ENCODE results near the gene PSPH.
"Not testable (repeated sequence)": the region's sequence is repeated elsewhere in the genome, so short reads cannot be mapped to it uniquely, and the experiment has no call there.

Gene PSPH

GRCh38 chr7:56063500-56063881, 12.2 kb upstream of the PSPH start:
- no peak for DNase-seq (ENCODE audit: low read depth, low spot score)

GRCh38 chr7:56062382-56062781, 11.1 kb upstream of the PSPH start:
- DNase-seq (ENCODE audit: low read depth, low spot score) = no peak

- no peak for DNase-seq (ENCODE audit: low read depth, low spot score)
Measured at GRCh38 chr7:56053993-56054392, 2.7 kb upstream of the PSPH start.

GRCh38 chr7:56053379-56053778, 2.1 kb upstream of the PSPH start:
- no peak for DNase-seq (ENCODE audit: low read depth, low spot score)

- no peak for DNase-seq (ENCODE audit: low read depth, low spot score)
Measured at GRCh38 chr7:56051053-56051338, 248 bp downstream of the PSPH start.

- DNase-seq (ENCODE audit: low read depth, low spot score) = peak; percentile 41
Measured at GRCh38 chr7:56048763-56049162, 2.5 kb downstream of the PSPH start.

- DNase-seq (ENCODE audit: low read depth, low spot score) = no peak
Measured at GRCh38 chr7:56048245-56048644, 3.0 kb downstream of the PSPH start.

GRCh38 chr7:56047446-56048116, 3.7 kb downstream of the PSPH start:
- not testable (repeated sequence) for DNase-seq (ENCODE audit: low read depth, low spot score)

GRCh38 chr7:56046721-56047445, 4.4 kb downstream of the PSPH start:
- DNase-seq (ENCODE audit: low read depth, low spot score) = peak; percentile 53

GRCh38 chr7:56045758-56046157, 5.5 kb downstream of the PSPH start:
- not testable (repeated sequence) for DNase-seq (ENCODE audit: low read depth, low spot score)

- DNase-seq (ENCODE audit: low read depth, low spot score) = no peak
Measured at GRCh38 chr7:56040730-56041129, 10.5 kb downstream of the PSPH start.

GRCh38 chr7:56033671-56034432, 17.4 kb downstream of the PSPH start:
- peak; percentile 99 for DNase-seq (ENCODE audit: low read depth, low spot score)

GRCh38 chr7:56032578-56032977, 18.7 kb downstream of the PSPH start:
- DNase-seq (ENCODE audit: low read depth, low spot score) = not testable (repeated sequence)

GRCh38 chr7:56031556-56031955, 19.7 kb downstream of the PSPH start:
- not testable (repeated sequence) for DNase-seq (ENCODE audit: low read depth, low spot score)

- DNase-seq (ENCODE audit: low read depth, low spot score) = no peak
Measured at GRCh38 chr7:56030340-56030739, 20.9 kb downstream of the PSPH start.

- no peak for DNase-seq (ENCODE audit: low read depth, low spot score)
Measured at GRCh38 chr7:56028942-56029630, 22.2 kb downstream of the PSPH start.

- no peak for DNase-seq (ENCODE audit: low read depth, low spot score)
Measured at GRCh38 chr7:56026538-56026937, 24.7 kb downstream of the PSPH start.

GRCh38 chr7:56023500-56023899, 27.7 kb downstream of the PSPH start:
- no peak for DNase-seq (ENCODE audit: low read depth, low spot score)

GRCh38 chr7:56019501-56019900, 31.7 kb downstream of the PSPH start:
- DNase-seq (ENCODE audit: low read depth, low spot score) = no peak

- DNase-seq (ENCODE audit: low read depth, low spot score) = not testable (repeated sequence)
Measured at GRCh38 chr7:56017015-56017414, 34.2 kb downstream of the PSPH start.

- DNase-seq (ENCODE audit: low read depth, low spot score) = no peak
Measured at GRCh38 chr7:56009695-56010094, 41.5 kb downstream of the PSPH start.

- no peak for DNase-seq (ENCODE audit: low read depth, low spot score)
Measured at GRCh38 chr7:56007891-56008290, 43.4 kb downstream of the PSPH start.
